Endothelial cell of umbilical vein (primary cell): ENCODE data around the gene PRKD1. TPM values are rescaled to one million over a fixed set of nuclear protein-coding genes. Genes with fewer than 3 reads are reported as not detected.

Experiments used
- BruUV-seq: library from RNA; stranded (reverse); fragments of 400-500 nt; replicated peaks from 2 replicates; lab custom pipeline; 2021; lab: Mats Ljungman, UMichigan
- CTCF ChIA-PET: fragments of 300-600, 350-600 bp; sonication (Branson Sonifier 250); formaldehyde crosslinking; loops from one replicate; lab custom pipeline; 2021; ENCODE audit warnings: antibody characterized with exemption, inconsistent platforms; lab: Charles Lee
- POLR2A ChIA-PET: fragments of 300-600, 350-600 bp; sonication (Branson Sonifier 250); formaldehyde crosslinking; loops from one replicate; lab custom pipeline; 2021; ENCODE audit warnings: antibody characterized with exemption, inconsistent platforms; lab: Charles Lee
- DNase-seq: peaks from one replicate; pipeline ENCODE4 v3.0.0-alpha.2; 2011; ENCODE audit warnings: low read depth, low spot score
- FAIRE-seq: peaks from 2 replicates; lab custom pipeline; 2011; peaks lifted over from hg19 to GRCh38; lab: Jason Lieb, UNC
- H2AFZ ChIP-seq: 2 replicates; pipeline ENCODE4 v1.6.0; 2012; ENCODE audit warnings: low read depth, low read length, control low read depth, inconsistent platforms
- H3K27ac ChIP-seq: 2 replicates; pipeline ENCODE4 v1.5.1; 2011; ENCODE audit warnings: low read depth, mild to moderate bottlenecking, control low read depth, low read length, moderate library complexity; ENCODE audit not compliant: insufficient read depth
- H3K27me3 ChIP-seq, 2 experiments: 2 replicates each; pipeline versions ENCODE4 v1.6.0 to v1.6.1; 2011; ENCODE audit warnings: low read length in 2 of 2, mixed read lengths in 1 of 2; ENCODE audit not compliant: control insufficient read depth in 2 of 2, insufficient read depth in 2 of 2
- H3K36me3 ChIP-seq, 2 experiments: 2 replicates in 1 of 2; 3 replicates in 1 of 2; pipeline ENCODE4 v1.5.1; 2011; ENCODE audit warnings: low read length in 2 of 2, mild to moderate bottlenecking in 1 of 2, moderate library complexity in 1 of 2; ENCODE audit not compliant: control insufficient read depth in 2 of 2, insufficient read depth in 2 of 2; ENCODE audit errors: extremely low read depth in 1 of 2
- H3K4me1 ChIP-seq: 3 replicates; pipeline ENCODE4 v1.5.1; 2011; ENCODE audit warnings: mild to moderate bottlenecking, low read length; ENCODE audit not compliant: control insufficient read depth, insufficient read depth; ENCODE audit errors: extremely low read depth
- H3K4me2 ChIP-seq: 2 replicates; pipeline ENCODE4 v1.6.1; 2011; ENCODE audit warnings: low read length, control low read depth, mixed read lengths; ENCODE audit not compliant: insufficient read depth
- H3K4me3 ChIP-seq, 3 experiments: fragments of 200-600 bp in 1 of 3; sonication (generic), shearing (Covaris generic) in 1 of 3; replicated peaks in 1 of 3; 2 replicates each; pipeline ENCODE4 v1.5.1; 2011 to 2016; ENCODE audit warnings: control low read depth in 3 of 3, low read length in 3 of 3, mild to moderate bottlenecking in 2 of 3, inconsistent platforms in 1 of 3, low read depth in 1 of 3, moderate library complexity in 1 of 3; ENCODE audit not compliant: insufficient read depth in 1 of 3
- H3K79me2 ChIP-seq: 2 replicates; pipeline ENCODE4 v1.6.0; 2012; ENCODE audit warnings: low read length, inconsistent platforms; ENCODE audit not compliant: control insufficient read depth, insufficient read depth
- H3K9ac ChIP-seq: replicated peaks from 2 replicates; pipeline ENCODE3; 2011; ENCODE audit warnings: low read length, control low read depth; ENCODE audit not compliant: insufficient read depth; ENCODE audit errors: extremely low read depth
- H3K9me1 ChIP-seq: replicated peaks from 3 replicates; pipeline ENCODE4 v1.6.0; 2011; ENCODE audit warnings: mild to moderate bottlenecking, low read length; ENCODE audit not compliant: control insufficient read depth, insufficient read depth; ENCODE audit errors: extremely low read depth
- H3K9me3 ChIP-seq: replicated peaks from 2 replicates; pipeline ENCODE4 v1.5.1; 2012; ENCODE audit warnings: low read length, inconsistent platforms; ENCODE audit not compliant: control insufficient read depth, insufficient read depth
- H4K20me1 ChIP-seq: replicated peaks from 2 replicates; pipeline ENCODE3; 2011; ENCODE audit warnings: mild to moderate bottlenecking, low read length; ENCODE audit not compliant: control insufficient read depth, insufficient read depth; ENCODE audit errors: extremely low read depth
- EZH2 ChIP-seq: IDR thresholded peaks from 2 replicates; pipeline ENCODE4 v1.6.1; 2012; ENCODE audit warnings: borderline replicate concordance, low read depth, mild to moderate bottlenecking, moderate library complexity, low read length, inconsistent platforms; ENCODE audit not compliant: severe bottlenecking
- FOS ChIP-seq: IDR thresholded peaks from 2 replicates; pipeline ENCODE4 v1.6.1; 2011; ENCODE audit warnings: mild to moderate bottlenecking, low read length, moderate library complexity, borderline replicate concordance; ENCODE audit not compliant: insufficient read depth
- JUN ChIP-seq: IDR thresholded peaks from 2 replicates; pipeline ENCODE4 v1.6.1; 2011; ENCODE audit warnings: borderline replicate concordance, low read depth; ENCODE audit not compliant: insufficient read length, insufficient read depth
- MAX ChIP-seq: IDR thresholded peaks from 2 replicates; pipeline ENCODE4 v1.6.1; 2011; ENCODE audit not compliant: insufficient read depth, insufficient read length
- POLR2A ChIP-seq: IDR thresholded peaks from 2 replicates; pipeline ENCODE4 v1.6.1; 2012; ENCODE audit warnings: low read depth, mild to moderate bottlenecking, control low read depth, low read length
- POLR2AphosphoS5 ChIP-seq: IDR thresholded peaks from 2 replicates; pipeline ENCODE4 v1.6.1; 2012; ENCODE audit warnings: low read depth, mild to moderate bottlenecking, control low read depth, low read length, moderate library complexity; ENCODE audit not compliant: insufficient read depth
- dilution Hi-C: fragments of 300-500 bp; cut with MboI; formaldehyde crosslinking; loops from one replicate; pipeline ENCODE4 v1.15.0; 2019; ENCODE audit warnings: low sequenced_read_pairs; ENCODE audit not compliant: extremely low pct_ligation_motif_present
- intact Hi-C: fragments of 100-400 bp; cut with micrococcal nuclease; formaldehyde crosslinking; loops from one replicate; pipeline ENCODE4 v1.10.0; 2022
- polyA plus RNA-seq, 4 experiments: library from polyadenylated mRNA; depleted of rRNA in 3 of 4; stranded (reverse) in 3 of 4; unstranded in 1 of 4; fragments of >200 nt; gene quantifications; 2 replicates each; pipeline versions ENCODE4 v1.2.1 to v1.2.3, GENCODE V29; 2011 to 2012; ENCODE audit warnings: missing spikeins in 1 of 4
- total RNA-seq: library from RNA; stranded (reverse); gene quantifications from 2 replicates; pipeline ENCODE4 v1.2.3, GENCODE V29; 2021
- TF ChIP-seq, protein P1 (sequence below), 2 donors: IDR thresholded peaks; 1 replicate in 1 of 2; 2 replicates in 1 of 2; pipeline ENCODE4 v1.5.1; 2011; ENCODE audit warnings: low read length in 2 of 2, mild to moderate bottlenecking in 2 of 2, moderate library complexity in 2 of 2, control low read depth in 1 of 2, inconsistent platforms in 1 of 2, low read depth in 1 of 2; ENCODE audit not compliant: insufficient read depth in 1 of 2; ENCODE audit errors: extremely low read depth in 1 of 2

PRKD1 gene
- total and polyA plus RNA-seq, 2 donors (not counting 3 experiments of a cell fraction or from before 2014, with no cell fraction given) = 3.9 to 10.9 TPM

GRCh38 chr14:29925101-29925722, 2.4 kb downstream of the PRKD1 start:
- H3K27ac ChIP-seq = no peak overlapping the region
- H3K4me1 ChIP-seq = peaks cover 13% of the 10 kb centered on the region
- H2AFZ ChIP-seq = no peak overlapping the region
- H3K9ac ChIP-seq = no peak overlapping the region
- H4K20me1 ChIP-seq = no peaks in the 10 kb centered on the region
- TF ChIP-seq, protein P1, sequence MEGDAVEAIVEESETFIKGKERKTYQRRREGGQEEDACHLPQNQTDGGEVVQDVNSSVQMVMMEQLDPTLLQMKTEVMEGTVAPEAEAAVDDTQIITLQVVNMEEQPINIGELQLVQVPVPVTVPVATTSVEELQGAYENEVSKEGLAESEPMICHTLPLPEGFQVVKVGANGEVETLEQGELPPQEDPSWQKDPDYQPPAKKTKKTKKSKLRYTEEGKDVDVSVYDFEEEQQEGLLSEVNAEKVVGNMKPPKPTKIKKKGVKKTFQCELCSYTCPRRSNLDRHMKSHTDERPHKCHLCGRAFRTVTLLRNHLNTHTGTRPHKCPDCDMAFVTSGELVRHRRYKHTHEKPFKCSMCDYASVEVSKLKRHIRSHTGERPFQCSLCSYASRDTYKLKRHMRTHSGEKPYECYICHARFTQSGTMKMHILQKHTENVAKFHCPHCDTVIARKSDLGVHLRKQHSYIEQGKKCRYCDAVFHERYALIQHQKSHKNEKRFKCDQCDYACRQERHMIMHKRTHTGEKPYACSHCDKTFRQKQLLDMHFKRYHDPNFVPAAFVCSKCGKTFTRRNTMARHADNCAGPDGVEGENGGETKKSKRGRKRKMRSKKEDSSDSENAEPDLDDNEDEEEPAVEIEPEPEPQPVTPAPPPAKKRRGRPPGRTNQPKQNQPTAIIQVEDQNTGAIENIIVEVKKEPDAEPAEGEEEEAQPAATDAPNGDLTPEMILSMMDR (IDR thresholded peaks at IDR 0.05; ENCODE audit: extremely low read depth in 1 of 2, insufficient read depth in 1 of 2, low read depth in 1 of 2, low read length in 2 of 2) = no peak
- TF ChIP-seq POLR2A (no peak), EZH2 (no peak), MAX (no peak), FOS (no peak), JUN (no peak), POLR2AphosphoS5 (no peak)
- FAIRE-seq = no peak
- intact Hi-C loops (loop anchor here (5.0 to 10.0 kb wide), 5 partner anchors 297 to 1160 kb away; partner anchors contain the start of genes FOXG1 and G2E3), dilution Hi-C loops (no loop called here)
- H3K9me1 ChIP-seq = no peaks in the 10 kb centered on the region
- no peaks in the 10 kb centered on the region for H3K9me3 ChIP-seq
- ChIA-PET POLR2A (no interaction called here), CTCF (no interaction called here)
- DNase-seq = no peak
- no peak overlapping the region for H3K4me2 ChIP-seq
- H3K27me3 ChIP-seq = peaks cover 0 to 2% of the 10 kb centered on the region in 2 experiments
- H3K79me2 ChIP-seq = peaks cover 1% of the 10 kb centered on the region
- no peak overlapping the region for H3K4me3 ChIP-seq
- no peaks in the 10 kb centered on the region for H3K36me3 ChIP-seq
- BruUV-seq = no TSS peak
